Measurements from ENCODE around the gene SCRN2. TPM values are rescaled to one million over a fixed set of nuclear protein-coding genes. Genes with fewer than 3 reads are reported as not detected.

The SCRN2 gene
- total RNA-seq, 1 donor from 2014 or later: 50.7 TPM

DNA sequence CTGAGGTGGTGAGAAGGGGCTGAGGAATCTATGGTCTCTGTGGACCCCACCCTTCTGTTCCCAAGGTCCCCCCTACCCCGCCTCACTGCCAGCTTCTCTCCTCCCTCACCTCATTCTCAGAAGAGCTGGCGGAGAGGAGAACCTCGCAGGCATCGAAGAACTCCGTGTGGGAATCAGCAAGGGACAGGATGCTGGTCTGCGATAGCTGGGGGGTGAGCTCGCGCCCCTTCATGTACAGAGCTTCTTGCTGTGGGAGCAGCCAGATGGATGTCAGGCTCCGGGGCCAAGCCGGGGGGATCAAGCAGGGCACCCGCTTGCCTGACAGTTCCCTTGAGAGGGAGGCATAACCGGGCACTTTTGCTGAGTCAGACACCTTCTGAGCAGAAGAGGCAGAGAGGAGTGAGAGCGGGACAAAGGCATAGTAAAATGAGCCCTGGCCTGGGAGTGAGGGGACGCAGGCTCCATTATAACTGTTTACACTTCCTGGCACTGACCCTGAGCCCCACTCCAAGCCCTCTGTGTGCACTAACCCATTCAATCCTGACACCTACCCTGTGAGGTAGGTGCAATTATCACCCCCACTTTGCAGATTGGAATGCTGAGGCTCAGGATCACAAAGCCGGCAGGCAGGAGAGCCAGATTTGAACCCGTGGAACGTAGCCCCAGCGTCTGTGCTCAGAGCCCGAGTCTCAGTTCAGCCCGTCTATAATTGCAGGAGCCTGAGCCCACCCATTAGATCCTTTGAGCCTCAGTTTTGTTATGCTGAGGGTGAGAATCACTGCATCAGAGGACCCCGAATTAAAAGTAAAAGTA lies 25.8 kb downstream of the SCRN2 start:
- no peak overlapping the region for H3K27ac Mint-ChIP-seq
- TF ChIP-seq, protein P1, sequence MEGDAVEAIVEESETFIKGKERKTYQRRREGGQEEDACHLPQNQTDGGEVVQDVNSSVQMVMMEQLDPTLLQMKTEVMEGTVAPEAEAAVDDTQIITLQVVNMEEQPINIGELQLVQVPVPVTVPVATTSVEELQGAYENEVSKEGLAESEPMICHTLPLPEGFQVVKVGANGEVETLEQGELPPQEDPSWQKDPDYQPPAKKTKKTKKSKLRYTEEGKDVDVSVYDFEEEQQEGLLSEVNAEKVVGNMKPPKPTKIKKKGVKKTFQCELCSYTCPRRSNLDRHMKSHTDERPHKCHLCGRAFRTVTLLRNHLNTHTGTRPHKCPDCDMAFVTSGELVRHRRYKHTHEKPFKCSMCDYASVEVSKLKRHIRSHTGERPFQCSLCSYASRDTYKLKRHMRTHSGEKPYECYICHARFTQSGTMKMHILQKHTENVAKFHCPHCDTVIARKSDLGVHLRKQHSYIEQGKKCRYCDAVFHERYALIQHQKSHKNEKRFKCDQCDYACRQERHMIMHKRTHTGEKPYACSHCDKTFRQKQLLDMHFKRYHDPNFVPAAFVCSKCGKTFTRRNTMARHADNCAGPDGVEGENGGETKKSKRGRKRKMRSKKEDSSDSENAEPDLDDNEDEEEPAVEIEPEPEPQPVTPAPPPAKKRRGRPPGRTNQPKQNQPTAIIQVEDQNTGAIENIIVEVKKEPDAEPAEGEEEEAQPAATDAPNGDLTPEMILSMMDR (IDR thresholded peaks at IDR 0.05; ENCODE audit: unreplicated experiment): no peak
- H3K4me1 Mint-ChIP-seq: peaks cover 13% of the 10 kb centered on the region
- H3K4me3 Mint-ChIP-seq: no peak overlapping the region
- H3K36me3 Mint-ChIP-seq: peaks cover 26% of the 10 kb centered on the region
- no peak for DNase-seq (ENCODE audit: low spot score in 2 of 2, unreplicated experiment in 2 of 2)
- no peaks in the 10 kb centered on the region for H3K27me3 Mint-ChIP-seq (ENCODE audit: low read depth)
- H3K9me3 Mint-ChIP-seq: no peaks in the 10 kb centered on the region

DNA sequence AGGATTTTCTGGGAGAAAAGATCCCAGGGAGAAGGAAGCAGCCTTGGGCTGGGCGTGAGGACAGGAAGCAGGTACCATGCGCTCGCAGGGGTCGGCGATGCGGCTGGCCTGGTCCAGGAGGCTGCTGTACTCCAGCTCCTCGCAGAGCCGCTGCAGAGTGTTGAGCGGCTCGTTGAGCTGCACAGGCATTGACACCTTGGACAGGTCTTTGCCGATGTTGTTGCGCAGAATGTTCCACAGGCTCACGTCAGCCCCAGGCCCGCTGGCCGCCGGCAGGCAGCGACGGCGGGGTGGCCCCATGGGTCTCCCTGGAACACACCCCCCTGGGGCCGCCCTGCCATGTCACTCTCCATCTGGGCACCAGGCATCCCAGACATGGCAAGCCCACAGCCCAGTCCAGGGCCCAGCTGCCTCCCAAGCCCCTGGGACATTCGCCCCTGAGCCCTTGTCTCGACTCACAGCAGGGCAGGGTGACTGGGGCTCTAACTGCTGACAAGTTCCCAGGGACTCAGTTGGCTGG lies 27.5 kb downstream of the SCRN2 start:
- Mint-ChIP-seq H3K27ac (no peak overlapping the region), H3K4me1 (peaks cover 19% of the 10 kb centered on the region), H3K36me3 (peaks cover 26% of the 10 kb centered on the region), H3K9me3 (no peaks in the 10 kb centered on the region), H3K4me3 (no peak overlapping the region), H3K27me3 (ENCODE audit: low read depth) (no peaks in the 10 kb centered on the region)
- no peak for DNase-seq (ENCODE audit: low spot score in 2 of 2, unreplicated experiment in 2 of 2)
- TF ChIP-seq, protein P1 (IDR thresholded peaks at IDR 0.05; ENCODE audit: unreplicated experiment): no peak

- Mint-ChIP-seq H3K27ac (no peak overlapping the region), H3K4me3 (no peak overlapping the region), H3K27me3 (ENCODE audit: low read depth) (no peaks in the 10 kb centered on the region), H3K36me3 (peaks cover 30% of the 10 kb centered on the region), H3K4me1 (peaks cover 19% of the 10 kb centered on the region), H3K9me3 (no peaks in the 10 kb centered on the region)
- no peak for DNase-seq (ENCODE audit: low spot score in 2 of 2, unreplicated experiment in 2 of 2)
- TF ChIP-seq, protein P1 (IDR thresholded peaks at IDR 0.05; ENCODE audit: unreplicated experiment): no peak
These were observed 28.0 kb downstream of the SCRN2 start for GRCh38 chr17:47813077-47813476.

DNA sequence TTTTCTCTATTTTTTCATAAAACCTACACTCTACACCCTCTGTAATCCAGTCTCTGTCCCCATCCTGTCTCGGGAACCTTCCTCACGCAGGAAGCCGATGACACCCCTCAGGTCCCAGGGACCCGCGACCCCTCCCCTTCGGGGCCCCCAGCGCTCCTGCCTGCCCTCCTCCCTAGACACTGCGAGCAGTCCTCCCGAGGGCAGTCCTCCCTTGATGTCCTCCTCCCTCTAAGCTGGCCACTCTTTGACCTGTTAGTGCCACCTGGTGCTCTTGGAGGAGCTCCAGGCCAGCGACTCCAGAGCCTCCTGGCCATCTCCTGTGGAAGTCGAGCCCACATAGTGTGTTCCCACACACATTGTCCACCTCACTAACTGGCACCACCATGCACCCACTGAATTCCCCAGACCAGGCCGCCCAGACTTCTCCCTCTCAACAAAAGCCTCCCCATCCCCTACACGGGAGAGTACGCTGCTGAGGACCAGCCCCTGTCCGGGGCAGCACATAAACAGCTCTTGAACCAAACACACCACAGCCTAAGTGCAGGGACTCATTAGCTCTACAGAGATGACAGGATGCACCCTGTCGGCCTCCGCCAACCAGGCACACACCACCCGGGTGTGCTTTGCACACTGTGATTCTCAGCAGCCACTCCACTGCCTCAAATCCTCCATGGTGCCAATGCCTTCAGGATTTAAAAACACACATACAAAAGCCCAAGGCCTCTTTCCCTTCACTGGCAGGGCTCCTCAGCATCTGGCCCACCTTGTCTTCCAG lies 28.7 kb downstream of the SCRN2 start:
- TF ChIP-seq, protein P1 (IDR thresholded peaks at IDR 0.05; ENCODE audit: unreplicated experiment): no peak
- peaks cover 19% of the 10 kb centered on the region for H3K4me1 Mint-ChIP-seq
- no peak for DNase-seq (ENCODE audit: low spot score in 2 of 2, unreplicated experiment in 2 of 2)
- no peak overlapping the region for H3K27ac Mint-ChIP-seq
- peaks cover 28% of the 10 kb centered on the region for H3K36me3 Mint-ChIP-seq
- no peaks in the 10 kb centered on the region for H3K27me3 Mint-ChIP-seq (ENCODE audit: low read depth)
- H3K9me3 Mint-ChIP-seq: no peaks in the 10 kb centered on the region
- H3K4me3 Mint-ChIP-seq: no peak overlapping the region

- H3K27me3 Mint-ChIP-seq (ENCODE audit: low read depth): no peaks in the 10 kb centered on the region
- TF ChIP-seq, protein P1 (IDR thresholded peaks at IDR 0.05; ENCODE audit: unreplicated experiment): no peak
- peaks cover 19% of the 10 kb centered on the region for H3K4me1 Mint-ChIP-seq
- H3K36me3 Mint-ChIP-seq: peaks cover 27% of the 10 kb centered on the region
- no peaks in the 10 kb centered on the region for H3K9me3 Mint-ChIP-seq
- no peak for DNase-seq (ENCODE audit: low spot score in 2 of 2, unreplicated experiment in 2 of 2)
- peak overlapping the region; percentile 66 for H3K27ac Mint-ChIP-seq
- H3K4me3 Mint-ChIP-seq: no peak overlapping the region
These were observed 29.4 kb downstream of the SCRN2 start for GRCh38 chr17:47811709-47812108.
